Fibroblast of mammary gland (primary cell): Measurements from ENCODE around the gene MAP3K21.

Experiments
- DNase-seq: peaks from one replicate; pipeline ENCODE4 v3.0.0-alpha.2; 2010; ENCODE audit warnings: low read depth
- H3K4me3 ChIP-seq: 2 replicates; pipeline ENCODE4 v1.5.1; 2011; ENCODE audit warnings: low read depth, mild to moderate bottlenecking, low read length, moderate library complexity; ENCODE audit not compliant: control insufficient read depth
- CTCF ChIP-seq: conservative IDR thresholded peaks from 2 replicates; pipeline ENCODE4 v1.5.1; 2011; ENCODE audit warnings: low read depth, low read length, inconsistent platforms; ENCODE audit not compliant: control insufficient read depth, insufficient read depth

MAP3K21 gene

GRCh38 chr1:233320023-233320422 is 7.5 kb upstream of the MAP3K21 start:
- DNase-seq = no peak
- no peak for TF ChIP-seq CTCF
- no peak overlapping the region for H3K4me3 ChIP-seq

GRCh38 chr1:233323718-233324117 is 3.8 kb upstream of the MAP3K21 start:
- no peak for DNase-seq
- TF ChIP-seq CTCF = no peak
- H3K4me3 ChIP-seq = no peak overlapping the region

DNA sequence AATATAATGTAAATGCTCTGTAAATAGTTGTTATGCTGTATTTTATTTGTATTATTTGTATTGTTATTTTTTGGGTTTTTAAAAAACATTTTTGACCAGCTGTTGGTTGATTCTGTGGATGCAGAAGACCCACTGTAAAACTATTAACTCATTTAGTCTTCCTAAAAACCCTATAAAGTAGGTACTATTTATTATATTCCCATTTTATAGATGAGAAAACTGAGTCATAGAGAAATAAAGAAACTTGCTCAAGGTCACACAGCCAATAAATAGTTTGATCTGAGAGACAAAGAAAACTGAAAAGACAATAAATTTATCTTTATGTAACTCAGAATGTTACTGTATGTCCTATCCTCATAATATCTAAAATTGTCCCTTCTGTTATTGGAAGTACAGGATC is 1.2 kb upstream of the MAP3K21 start:
- no peak for TF ChIP-seq CTCF
- H3K4me3 ChIP-seq = no peak overlapping the region
- no peak for DNase-seq

- TF ChIP-seq CTCF = no peak
- no peak overlapping the region for H3K4me3 ChIP-seq
- no peak for DNase-seq
These were observed 493 bp upstream of the MAP3K21 start for GRCh38 chr1:233326811-233327650.

- no peak for DNase-seq
These were observed 808 bp downstream of the MAP3K21 start for GRCh38 chr1:233328142-233328921.

More at GRCh38 chr1:233328142-233328921, 808 bp downstream of the MAP3K21 start:
- H3K4me3 ChIP-seq = peak overlapping the region; percentile 36
- TF ChIP-seq CTCF = no peak
